GM19395 (cell line): Measurements from ENCODE around the gene USP47.
A peak's percentile ranks its signal among the peaks of the same experiment; 100 is the strongest.

Experiments used
- ATAC-seq: cut with Tn5 transposase; IDR thresholded peaks from one replicate; pipeline ENCODE4 v1.9.1; 2021; ENCODE audit warnings: mild to moderate bottlenecking, moderate library complexity; ENCODE audit not compliant: unreplicated experiment

Gene USP47

DNA sequence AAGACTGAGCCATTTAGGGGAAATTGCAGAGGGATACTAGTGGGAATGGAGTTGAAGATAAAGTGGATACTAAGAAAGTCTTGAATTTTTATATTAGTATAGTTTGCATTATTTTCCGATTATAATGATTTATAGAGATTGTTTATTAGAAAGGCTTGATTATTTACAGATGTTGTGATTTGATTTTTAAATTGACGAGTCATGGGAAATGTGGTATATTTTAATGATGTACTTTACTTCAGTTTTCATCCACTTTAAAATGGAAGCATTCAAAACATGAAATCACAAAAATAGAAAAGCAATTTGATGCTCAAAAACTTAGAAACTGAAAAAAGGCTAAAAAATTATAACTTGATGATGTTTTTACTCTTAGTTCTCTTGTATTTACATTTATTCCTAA is 21.2 kb downstream of the USP47 start:
- no peak for ATAC-seq

- ATAC-seq, result no peak
These were observed 22.6 kb downstream of the USP47 start for GRCh38 chr11:11864332-11864731.

- ATAC-seq, result no peak
These were observed 23.0 kb downstream of the USP47 start for GRCh38 chr11:11864803-11865202.

GRCh38 chr11:11865449-11865848 is 23.7 kb downstream of the USP47 start:
- no peak for ATAC-seq

DNA sequence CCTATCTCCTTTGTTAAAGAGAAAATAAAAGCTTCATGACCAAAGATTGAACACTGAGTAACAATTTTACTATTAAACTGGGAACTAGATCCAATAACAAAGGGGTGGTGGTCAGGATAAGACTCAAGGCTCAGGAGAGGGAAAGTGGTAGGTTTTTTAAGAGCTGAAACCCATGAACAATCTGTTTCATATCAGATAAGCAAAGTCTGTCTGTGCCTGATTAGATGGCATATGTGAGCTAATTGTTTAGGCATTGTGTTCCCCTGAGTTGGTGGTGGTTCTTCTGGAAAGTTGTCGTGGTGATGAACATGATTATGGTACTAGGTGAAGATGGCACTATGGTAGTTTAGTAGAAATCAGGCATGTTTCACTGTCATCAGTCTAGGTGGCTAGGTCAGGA is 24.4 kb downstream of the USP47 start:
- no peak for ATAC-seq

GRCh38 chr11:11867720-11868119 is 25.9 kb downstream of the USP47 start:
- ATAC-seq, result no peak

DNA sequence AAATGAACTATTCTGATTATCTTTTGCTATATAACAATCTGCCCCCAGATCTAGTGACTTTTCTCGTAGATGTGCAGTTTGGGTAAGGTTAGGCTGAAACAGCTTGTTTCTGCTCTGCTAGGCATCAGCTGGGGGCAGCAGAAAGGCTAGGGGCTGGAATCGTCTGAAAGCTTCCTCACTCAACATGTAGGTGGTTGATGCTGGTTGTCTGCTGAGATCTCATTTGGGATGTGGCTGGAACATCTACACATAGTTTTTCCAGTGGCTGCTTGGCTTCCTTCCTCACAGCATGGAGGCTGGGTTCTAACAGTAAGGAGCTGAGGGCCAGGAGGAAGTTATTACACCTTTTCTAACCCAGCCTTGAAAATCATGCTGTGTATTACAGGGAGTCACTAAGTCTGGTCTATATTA is 30.2 kb downstream of the USP47 start:
- no peak for ATAC-seq

- no peak for ATAC-seq
These were observed 34.7 kb downstream of the USP47 start for GRCh38 chr11:11876458-11876857.

DNA sequence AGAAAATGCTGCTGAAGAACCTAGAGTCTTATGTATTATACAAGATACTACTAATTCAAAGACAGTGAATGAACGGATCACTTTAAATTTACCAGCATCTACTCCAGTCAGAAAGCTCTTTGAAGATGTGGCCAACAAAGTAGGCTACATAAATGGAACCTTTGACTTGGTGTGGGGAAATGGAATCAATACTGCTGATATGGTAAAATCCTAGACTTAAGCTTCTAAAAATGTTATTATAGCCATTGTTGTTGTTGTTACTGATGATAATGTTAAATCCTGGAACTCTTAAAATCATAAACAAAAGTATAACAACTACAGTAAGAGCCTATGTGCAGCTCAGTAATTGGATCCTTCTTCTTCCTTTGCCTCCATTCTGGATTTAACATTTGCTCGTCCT is 38.4 kb downstream of the USP47 start:
- no peak for ATAC-seq

- no peak for ATAC-seq
These were observed 40.8 kb downstream of the USP47 start for GRCh38 chr11:11882539-11882938.

- ATAC-seq, result no peak
These were observed 42.6 kb downstream of the USP47 start for GRCh38 chr11:11884351-11884750.

DNA sequence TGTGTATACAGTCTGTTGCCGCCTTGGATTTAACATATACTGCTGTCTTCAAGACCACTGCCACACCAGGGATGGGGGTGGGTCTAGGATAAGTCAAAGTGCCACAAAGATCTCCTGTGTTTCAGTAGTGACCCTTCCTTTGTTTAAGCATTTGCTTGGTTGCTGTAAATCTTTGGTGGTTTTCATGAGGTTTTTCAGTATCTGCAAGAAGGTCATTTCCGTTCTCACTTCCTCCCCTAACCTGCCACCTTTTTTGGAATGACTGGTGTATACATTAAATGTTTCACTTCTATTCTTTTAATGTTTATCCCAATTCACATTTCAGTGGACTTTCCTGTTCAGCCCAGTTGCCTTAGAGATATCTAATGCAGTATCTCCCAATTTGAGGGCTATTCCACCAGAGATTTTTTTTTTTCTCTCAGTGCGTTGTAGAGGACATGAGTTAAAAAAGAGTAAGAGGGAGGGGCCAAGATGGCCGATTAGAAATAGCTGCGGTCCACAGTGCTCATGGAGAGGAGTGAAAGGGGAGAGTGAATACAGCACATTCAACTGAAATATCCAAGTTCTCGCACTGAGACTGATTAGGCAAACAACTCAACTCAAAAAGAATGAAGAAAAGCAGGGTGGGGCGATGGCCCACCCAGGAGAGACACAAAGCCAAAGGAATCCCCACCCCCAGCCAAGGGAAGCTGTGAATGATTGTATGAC is 43.2 kb downstream of the USP47 start:
- ATAC-seq, result peak; percentile 94

DNA sequence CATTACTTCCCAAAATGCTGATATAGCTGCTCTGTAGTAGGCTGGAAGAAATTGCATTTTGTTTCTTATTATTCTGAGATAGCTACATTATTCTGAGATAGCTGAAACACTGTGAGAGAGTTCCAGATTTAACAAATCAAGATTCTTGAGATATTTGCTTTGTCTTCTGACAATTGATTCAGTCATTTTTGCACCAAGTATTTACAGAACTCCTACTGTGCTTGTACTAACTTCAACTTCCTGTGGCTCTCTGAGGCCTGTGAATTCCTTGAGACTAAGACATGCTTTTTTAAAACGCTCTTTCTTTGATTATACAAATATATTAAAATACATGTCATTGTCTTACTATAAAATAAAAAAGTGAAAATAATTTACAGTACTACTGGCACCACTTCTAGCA is 52.7 kb downstream of the USP47 start:
- ATAC-seq, result no peak

- ATAC-seq, result no peak
These were observed 53.9 kb downstream of the USP47 start for GRCh38 chr11:11895672-11896071.

DNA sequence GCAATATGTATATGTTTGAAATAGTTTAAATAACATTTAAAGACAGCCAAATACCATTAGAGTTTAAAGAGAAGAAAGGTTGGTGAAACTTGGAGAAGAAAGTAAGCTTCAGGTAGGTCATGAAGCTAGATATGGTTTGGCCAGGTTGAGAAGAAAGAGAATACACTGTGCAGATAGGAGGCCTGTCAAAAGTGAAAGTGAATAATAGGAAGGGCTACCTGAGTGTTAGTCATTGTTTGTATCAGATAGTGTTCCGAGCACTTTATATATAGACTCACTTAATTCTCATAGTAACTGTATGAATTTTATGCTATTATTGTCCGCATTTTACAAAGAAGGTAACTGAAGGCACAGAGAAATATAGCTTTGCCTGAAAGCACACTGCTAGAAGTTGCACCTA is 56.9 kb downstream of the USP47 start:
- ATAC-seq, result no peak

GRCh38 chr11:11899401-11899800 is 57.6 kb downstream of the USP47 start:
- no peak for ATAC-seq

GRCh38 chr11:11901929-11902328 is 60.2 kb downstream of the USP47 start:
- ATAC-seq, result no peak

- ATAC-seq, result no peak
These were observed 68.0 kb downstream of the USP47 start for GRCh38 chr11:11909727-11910126.

- ATAC-seq, result no peak
These were observed 68.8 kb downstream of the USP47 start for GRCh38 chr11:11910541-11910940.

DNA sequence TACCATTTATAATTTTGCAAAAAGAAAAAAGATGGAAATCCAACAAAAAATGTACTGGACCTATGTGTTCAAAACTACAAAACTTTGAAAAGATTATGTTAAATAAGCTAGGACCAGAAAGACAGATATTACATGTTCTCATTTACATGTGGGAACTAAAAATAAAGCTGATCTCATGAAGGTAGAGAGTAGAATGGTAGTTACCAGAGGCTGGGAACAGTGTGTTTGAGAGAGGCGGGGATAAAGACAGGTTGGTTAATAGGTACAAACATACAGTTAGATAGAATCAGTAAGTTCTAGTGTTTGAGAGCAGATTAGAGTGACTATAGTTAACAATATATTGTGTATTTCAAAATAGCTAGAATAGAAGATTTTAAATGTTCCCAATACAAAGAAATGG is 71.6 kb downstream of the USP47 start:
- no peak for ATAC-seq

GRCh38 chr11:11915625-11916024 is 73.9 kb downstream of the USP47 start:
- ATAC-seq, result no peak

DNA sequence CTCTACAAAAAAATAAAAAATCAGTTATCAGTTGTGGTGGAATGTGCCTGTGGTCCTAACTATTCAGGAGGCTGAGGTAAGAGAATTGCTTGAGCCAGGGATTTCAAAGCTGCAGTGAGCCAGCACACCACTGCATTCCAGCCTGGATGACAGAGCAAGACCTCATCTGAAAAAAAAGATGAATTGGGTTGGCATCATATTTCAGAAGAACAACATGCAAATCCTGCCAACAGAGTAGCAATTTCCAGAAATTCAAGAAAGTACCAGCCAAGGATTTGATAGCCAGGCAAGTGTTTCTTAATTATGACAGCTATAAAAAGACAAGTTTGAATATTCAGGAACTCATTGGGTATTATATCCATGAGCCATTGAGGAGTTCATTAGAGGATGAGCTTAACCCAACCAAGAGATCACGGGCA is 75.2 kb downstream of the USP47 start:
- no peak for ATAC-seq

DNA sequence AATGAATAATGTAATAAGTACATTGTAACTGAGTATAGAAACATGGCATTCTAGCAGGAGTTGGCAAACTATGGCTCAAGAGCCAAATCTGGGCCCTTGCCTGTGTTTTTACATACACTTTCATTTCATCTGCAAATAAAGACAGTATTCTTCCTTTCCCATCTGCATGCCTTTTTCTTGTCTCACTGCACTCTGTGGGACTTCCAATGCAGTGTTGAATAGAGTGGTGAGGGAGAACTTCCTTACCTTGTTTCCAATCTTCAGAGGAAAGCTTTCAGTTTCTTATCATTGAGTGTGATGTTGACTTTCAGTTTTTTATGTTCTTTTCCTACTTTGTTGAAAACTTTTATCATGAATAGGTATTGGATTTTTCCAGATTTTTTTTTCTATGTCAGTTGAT is 82.1 kb downstream of the USP47 start:
- ATAC-seq, result no peak
